Jurkat, Clone E6-1 (cell line): ENCODE data around the gene CALCR.

Experiments used
- DNase-seq: peaks from one replicate; pipeline ENCODE4 v3.0.0-alpha.2; 2011; ENCODE audit warnings: low read depth, low spot score
- H3K4me3 ChIP-seq: 2 replicates; pipeline ENCODE4 v1.5.1; 2011; ENCODE audit warnings: mild to moderate bottlenecking, low read length, control low read depth, moderate library complexity

The CALCR gene

DNA sequence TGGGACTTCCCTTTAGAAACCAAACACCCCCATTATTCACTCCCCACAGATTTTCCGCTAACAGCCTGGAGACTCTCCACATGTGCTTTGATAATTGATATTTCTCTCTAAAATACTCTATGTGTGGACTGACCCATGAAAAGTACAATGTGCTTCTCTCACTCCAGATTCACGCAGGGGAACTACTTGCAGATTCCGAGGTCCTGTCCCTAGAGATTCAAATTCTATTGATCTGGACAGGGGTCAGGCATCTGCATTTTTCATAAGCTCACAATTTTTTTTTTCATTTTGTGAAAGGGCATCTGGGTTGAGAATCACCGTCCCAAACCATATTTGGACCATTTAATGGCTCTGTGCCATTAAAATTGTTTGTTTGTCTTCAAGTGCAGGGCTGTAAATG is 98.7 kb downstream of the CALCR start:
- H3K4me3 ChIP-seq, result no peak overlapping the region
- no peak for DNase-seq

DNA sequence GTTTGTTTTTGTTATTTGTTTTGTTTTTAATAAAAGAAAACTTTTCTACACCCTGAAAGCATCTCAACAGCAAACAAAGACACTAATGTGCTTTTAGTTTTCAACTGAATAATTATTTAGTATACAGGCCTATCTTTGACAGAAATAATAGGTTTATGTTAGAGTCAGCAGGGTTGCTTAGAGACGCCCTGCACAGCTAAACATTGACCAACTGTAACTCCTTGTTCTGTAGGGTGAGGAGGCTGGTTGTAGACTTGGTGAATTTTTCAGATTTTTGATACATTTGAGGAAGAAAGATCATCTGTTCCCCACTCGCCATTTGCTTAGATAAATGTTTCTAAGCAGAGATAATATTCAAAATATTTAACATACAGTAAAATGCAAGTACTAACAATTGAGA is 103.1 kb downstream of the CALCR start:
- no peak for DNase-seq
- H3K4me3 ChIP-seq, result no peak overlapping the region

DNA sequence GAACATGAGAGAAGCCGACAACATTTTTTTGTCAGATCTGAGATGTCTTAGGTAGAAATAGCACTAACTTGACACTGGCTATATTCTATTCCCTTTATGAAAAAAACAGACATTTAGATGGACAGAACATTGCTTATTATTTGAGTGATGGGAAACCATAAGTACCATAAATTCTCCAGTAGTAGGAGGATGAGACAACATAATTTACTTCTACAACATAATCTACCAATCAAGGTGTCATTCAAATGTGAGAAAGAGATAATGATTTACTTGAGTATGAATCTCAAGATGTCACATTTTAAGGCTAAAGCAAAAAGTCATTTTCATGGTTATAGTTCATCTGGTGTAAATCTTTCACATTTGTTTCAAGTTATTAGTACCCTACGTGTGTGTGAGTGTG is 110.8 kb downstream of the CALCR start:
- H3K4me3 ChIP-seq, result no peak overlapping the region
- DNase-seq, result no peak

DNA sequence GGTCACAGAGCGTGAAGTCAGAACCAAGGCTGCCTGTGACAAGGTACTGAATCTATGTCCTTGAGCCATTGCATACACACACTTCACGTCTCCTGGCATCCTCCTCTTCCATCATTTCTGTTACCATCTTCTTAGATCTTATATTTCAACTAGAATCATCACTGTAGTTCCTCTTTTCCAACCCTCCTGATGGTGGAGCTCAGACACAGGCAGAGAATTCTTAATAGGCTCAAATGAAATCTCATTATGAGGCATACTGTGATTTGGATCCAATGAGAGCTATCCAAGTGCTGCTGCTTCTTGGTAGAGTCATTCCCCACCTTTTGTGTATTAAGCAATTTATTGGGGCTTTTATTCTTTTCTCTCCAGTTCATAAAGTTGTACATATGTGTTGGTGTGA is 113.2 kb downstream of the CALCR start:
- DNase-seq, result no peak
- H3K4me3 ChIP-seq, result no peak overlapping the region

DNA sequence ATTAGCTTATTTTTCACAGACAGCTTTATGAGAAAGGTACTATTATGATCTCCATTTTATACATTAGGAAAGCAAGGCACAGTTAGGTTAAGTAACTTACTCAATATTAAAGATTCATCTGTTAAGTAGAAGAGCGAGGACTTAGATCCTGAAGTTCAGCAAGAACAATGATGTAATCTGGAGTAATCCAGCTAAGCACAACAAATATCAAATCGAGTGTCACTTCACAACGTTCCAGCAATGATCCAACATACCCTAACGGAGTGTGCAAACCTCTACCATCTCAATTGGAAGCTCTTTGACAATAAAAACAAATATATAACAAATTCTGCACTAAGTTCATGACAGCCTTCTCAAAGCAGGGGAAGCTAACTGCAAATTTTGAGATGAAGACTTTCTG is 121.3 kb downstream of the CALCR start:
- H3K4me3 ChIP-seq, result no peak overlapping the region
- no peak for DNase-seq

DNA sequence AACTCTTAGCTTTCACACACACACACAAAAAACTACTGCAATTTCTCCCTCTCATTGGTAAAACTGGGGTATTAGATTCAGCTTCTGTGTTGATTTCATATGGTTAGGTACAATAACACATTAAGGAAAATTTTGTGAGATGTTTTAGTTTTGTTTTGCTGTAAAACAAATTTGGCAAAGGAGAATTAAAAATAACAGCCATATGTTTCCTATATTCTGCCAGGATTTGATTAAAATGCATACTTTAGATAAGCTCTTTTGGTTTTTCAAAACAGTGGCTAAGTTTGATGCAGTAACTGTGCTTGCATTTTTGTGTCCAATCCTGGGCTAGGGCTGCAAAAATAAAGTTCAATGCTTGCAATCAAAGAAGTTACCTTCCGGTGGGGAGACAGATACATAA is 126.3 kb downstream of the CALCR start:
- H3K4me3 ChIP-seq, result no peak overlapping the region
- DNase-seq, result no peak

DNA sequence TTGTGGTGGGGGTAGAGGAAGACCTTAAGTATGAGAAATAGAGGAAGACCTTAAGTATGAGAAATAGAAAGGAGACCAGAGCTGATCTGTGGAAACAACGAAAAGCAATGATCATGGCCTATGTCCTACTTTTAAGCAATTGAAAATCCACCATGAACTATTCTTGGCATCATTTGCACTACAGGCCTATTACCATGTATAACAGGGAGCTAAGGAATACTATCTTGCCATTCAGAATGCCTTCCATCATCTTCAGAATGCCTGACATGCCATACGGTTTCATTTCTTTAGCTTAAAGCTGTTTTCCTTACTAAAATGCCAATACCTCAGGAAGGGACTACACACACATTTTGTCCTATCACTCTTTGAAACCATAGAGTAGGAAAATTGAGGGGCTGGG is 127.0 kb downstream of the CALCR start:
- DNase-seq, result no peak
- no peak overlapping the region for H3K4me3 ChIP-seq

DNA sequence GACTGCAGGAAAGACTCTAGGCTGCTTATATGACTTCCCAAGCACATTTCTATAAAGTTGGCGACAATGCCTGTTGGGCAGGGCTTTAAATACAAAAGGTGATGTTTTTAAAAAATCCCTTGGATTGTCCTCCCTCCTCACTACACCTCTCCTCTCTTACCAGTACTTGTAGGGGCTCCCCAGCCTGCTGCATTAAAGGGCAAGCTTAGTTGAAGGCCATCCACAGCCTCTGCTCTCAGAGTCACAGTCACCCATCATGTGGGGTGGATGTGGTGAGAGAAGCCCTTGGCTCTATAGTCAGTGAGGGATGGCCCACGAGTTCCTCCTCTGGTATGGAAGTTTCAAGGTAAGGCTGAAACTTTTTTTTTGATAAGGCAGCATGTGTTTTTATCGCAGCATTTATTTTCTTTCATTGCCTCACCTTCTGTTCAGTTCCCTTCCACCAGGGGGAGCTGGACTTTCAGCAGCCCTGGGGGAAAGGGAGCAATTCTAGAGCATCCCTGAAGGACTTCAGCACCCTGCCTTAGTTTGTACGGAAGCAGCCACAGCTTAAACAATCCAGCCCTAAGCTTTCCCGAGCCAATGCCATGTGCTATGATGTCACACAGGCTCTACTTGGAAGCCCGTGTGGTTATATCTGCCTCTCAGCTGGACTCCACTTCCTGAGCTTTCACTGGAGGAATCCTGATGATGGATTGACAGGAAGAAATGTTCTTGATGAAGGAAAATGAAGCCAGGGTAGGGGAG is 131.9 kb downstream of the CALCR start:
- no peak overlapping the region for H3K4me3 ChIP-seq
- DNase-seq, result peak; percentile 32

DNA sequence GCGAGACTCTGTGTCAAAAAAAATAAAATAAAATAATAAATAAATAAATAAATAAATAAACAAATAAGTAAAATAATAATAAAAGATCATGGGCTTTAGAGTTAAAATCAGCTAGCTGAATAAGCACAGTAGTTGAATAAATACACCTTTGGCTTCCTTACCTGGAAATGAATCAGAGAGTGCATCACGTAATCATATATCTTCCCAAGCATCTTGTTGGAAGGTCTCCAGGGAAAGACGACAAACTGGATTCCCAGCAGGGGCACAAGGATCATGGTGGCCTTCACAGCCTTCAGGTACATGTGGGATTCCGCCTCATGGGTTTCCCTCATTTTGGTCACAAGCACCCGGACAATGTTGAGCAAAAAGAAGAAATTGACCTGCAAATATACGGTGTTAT is 138.7 kb downstream of the CALCR start:
- no peak for DNase-seq
- H3K4me3 ChIP-seq, result no peak overlapping the region

DNA sequence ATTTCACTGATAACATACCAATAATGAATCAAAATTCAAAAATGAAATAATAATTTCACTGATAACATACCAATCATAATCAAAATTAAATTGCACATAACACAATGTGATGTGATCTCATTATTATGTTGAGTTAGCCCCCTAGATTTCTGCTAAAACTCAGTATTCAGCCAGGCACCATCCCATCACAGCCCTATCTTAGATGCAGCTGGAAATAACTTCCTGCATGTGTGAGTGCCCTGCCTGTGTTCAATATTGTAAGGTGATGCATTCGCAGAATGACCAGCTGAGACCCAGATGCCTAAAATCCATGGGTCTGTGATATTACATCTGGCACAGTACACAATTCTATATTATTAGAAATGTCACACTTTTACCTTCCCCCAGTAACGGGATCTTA is 142.4 kb downstream of the CALCR start:
- DNase-seq, result no peak
- H3K4me3 ChIP-seq, result no peak overlapping the region

DNA sequence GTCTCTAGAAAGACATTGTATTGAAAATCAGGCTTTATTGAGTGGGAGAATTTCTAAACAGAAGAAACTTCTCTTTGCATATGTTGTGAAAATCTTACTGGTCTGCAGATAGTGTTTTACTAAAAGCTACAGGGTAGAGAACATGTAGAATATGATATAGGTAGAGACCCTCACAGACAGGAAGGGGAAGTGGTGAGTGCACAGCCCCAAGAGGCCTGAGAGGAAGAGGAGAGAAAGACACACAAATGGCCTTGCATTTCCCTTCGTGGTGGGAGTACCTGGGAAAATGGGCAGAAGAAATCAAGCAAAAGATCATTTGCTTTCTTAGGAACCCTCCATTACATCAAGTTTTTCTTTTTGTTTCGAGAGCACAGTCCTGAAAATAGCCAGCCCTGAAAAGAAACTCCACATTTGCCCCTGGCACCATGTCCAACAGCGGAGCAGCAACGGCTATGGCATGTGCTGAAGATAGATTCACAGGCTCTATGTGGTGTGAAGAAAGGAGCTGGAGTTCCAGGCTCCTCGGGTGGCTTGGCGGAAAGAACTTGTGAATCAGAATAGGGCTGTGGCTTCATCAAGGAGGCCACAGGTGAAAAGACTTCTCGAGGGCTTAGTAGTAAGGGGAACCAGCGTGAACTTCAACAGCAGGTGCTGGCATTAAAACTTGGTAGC is 143.5 kb downstream of the CALCR start:
- DNase-seq, result peak; percentile 18
- H3K4me3 ChIP-seq, result no peak overlapping the region

DNA sequence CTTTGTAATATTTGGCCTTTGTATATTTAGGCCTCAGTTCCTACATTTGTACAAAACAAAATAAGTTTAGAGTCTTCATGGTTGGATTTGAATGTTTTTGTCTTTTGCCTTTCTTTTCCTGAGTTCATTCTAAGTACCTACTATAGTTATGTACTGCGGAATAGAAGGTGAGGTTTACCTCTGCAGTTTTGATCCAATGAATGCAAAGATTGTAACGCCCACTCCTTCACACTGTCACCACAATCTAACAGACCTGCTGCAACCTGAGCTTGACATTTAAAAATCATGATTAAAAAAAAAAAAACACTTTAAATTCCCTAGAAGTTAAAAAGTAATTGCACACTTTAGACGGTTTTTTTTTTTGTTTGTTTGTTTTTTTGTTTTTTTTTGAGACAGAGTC is 145.0 kb downstream of the CALCR start:
- DNase-seq, result no peak
- no peak overlapping the region for H3K4me3 ChIP-seq

DNA sequence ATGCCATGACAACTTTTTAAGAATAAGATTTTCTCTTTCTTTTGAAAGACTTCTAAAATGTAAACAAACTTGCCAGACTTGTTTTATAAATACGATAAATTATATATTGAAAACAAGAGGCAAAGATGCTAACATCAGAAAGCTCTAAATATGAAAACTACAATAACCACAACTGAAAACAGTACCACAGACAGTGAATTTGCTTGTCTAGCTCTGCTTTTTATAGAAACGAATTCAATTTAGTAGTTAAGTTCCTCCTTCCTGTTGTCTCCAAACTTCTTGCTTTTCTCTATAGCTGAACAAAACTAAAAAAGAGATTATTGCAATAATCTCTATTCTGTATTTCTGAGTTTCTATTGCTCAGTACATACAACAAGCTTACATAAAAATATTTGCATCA is 147.4 kb downstream of the CALCR start:
- no peak overlapping the region for H3K4me3 ChIP-seq
- DNase-seq, result no peak

DNA sequence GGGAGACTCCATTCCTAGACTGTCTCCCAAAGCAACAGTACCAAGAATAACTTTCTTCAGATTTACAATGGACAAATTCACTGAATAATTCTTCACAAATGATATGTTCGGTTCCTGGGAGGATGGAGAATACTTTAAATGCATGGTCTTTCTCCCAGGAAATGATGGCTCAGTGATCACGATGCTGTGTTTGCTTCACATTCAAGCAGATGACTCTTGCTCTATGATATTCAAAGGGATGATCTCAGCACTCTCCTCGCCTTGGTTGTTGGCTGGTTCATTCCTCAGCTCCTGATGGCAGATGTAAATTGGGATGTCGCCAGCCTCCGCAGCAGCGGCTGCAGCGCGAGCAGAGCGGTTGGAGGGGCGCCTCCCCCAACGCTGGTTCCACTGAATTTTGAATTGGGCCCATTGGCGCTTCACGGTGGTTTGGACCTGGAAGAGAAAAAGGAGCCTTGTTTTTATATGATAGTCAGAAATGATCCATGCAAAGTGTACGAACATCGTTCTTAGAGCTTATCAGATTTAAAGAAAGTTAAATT is 148.3 kb downstream of the CALCR start:
- DNase-seq, result no peak
- no peak overlapping the region for H3K4me3 ChIP-seq

DNA sequence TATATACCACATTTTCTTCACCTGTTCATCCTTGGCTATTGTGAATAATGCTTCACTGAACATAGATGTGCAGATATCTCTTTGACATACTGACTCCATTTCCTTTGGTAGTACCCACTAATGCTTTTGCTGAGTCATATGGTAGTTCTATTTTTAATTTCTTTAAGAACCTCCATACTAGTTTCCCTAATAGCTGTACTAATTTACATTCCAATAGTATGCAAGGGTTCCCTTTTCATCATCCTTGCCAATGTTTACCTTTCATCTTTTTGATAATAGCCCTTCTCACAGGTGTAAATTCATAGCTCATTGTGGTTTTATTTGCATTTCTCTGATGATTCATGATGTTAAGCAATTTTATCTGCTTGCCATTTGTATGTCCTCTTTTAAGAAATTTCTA is 159.9 kb downstream of the CALCR start:
- no peak overlapping the region for H3K4me3 ChIP-seq
- no peak for DNase-seq

DNA sequence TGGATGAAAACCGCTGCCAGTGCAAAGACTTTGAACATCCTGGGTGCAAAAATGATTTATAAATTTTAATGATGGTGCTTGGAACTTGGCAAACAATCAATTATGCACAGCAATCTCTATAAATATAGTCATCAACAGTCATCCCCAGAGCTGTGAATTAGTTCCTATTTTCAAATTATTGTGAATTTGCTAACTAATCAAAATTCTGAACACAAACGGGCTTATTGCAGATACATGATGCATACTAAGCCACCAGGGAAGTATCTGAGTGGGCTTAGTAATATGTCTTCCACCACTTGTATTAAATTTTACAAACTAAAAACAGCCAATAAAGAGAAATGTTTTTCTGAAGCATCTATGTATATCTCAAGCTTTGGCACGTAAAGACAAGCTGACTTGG is 165.2 kb downstream of the CALCR start:
- H3K4me3 ChIP-seq, result no peak overlapping the region
- DNase-seq, result no peak

DNA sequence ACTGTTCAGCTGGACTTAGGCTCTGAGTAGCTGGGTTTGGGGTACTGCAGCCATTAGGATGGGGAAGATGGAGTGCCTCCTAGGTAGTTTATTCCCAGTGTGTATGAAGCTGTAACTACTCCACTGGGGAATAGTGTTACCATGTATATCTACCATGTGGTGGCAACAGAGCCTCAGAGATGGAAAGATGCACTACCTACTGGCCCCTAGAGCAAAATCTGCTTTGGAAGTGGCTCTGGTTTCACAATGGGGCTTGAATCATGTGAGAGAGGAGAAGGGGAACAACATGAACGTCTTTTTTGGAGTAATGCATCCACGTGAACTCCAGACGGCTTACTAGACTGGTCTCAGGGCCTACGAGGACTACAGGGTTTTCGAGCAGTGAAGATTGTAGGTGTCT is 167.3 kb downstream of the CALCR start:
- H3K4me3 ChIP-seq, result no peak overlapping the region
- DNase-seq, result no peak

DNA sequence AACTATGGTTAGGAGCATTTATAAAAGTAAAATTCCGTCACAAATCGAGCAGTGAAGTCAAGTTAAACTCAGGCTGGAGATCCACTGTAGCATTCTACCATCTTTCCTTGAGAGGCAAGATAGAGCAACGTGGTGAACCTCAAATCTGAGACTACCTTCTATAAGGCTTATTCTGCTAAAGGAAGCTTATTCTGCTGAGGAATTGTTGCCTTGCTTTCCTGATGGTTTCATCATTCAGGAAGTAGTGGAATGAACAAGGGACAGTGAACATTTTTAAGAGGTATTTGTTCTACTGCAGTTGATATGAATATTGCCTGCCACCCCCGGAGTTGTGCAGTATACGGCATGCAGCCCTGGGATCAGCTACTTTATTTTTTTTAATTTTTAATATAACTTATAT is 171.6 kb downstream of the CALCR start:
- DNase-seq, result no peak
- no peak overlapping the region for H3K4me3 ChIP-seq

DNA sequence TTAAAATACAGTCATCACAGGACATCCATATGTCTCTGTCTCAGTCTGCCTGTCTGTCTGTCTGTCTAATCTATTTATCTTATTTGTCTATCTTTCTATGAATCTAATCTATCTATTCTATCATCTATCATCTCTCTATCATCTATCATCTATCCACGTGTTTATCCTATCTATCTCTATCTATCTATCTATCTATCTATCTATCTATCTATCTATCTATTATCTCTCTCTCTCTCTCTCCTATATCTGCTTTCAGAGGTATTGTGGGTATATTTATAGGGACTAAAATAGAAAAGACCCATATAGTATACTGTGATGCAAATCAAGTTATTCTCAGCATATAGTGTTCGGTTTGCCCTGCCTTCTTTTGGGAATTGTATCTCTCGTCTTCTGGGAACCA is 174.9 kb downstream of the CALCR start:
- H3K4me3 ChIP-seq, result no peak overlapping the region
- no peak for DNase-seq

DNA sequence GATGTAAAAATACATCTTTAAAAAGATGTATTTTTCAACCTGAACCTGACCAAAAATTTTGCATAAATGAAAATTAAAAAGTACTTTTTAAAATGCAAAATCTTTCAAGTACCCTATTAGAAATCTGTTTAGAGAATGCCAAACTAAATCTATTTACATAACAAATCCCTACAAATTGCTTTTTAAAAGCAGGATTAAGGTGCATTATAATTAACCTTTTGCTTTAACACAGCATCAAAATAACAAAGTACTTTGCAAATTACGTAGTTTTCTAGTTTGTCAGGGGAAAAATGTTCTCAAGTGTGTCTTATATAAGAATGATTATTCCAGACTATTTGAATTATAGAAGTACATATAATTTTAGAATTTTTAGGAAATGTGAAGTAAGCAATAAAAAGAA is 181.5 kb downstream of the CALCR start:
- no peak for DNase-seq
- no peak overlapping the region for H3K4me3 ChIP-seq

DNA sequence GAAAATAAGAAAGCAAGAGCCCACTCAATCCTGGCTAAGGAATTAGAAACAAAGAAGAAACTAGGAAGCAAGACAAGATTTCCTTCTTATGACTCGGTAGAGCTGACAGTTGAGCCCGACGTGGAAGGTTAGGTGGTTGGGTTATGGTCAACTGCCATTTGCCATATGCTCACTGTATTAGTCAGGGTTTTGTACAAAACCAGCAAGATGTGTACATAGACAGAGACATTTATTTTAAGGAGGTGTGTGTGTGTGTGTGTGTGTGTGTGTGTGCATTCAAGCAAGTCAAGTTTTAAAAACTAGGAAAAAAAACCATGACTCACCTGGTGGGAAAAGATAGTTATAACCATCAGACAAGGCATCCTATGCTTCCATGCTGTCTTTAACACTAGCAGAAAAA is 183.9 kb downstream of the CALCR start:
- DNase-seq, result no peak
- no peak overlapping the region for H3K4me3 ChIP-seq
